HEK293T (cell line): ENCODE results near the gene OR10T2.

Experiments used
- CTCF ChIA-PET: fragments of 350-600 bp; formaldehyde crosslinking; extraction: SDS; loops from one replicate; lab custom pipeline; 2021; ENCODE audit warnings: antibody characterized with exemption, inconsistent platforms; lab: Yijun Ruan, JAX
- POLR2A ChIA-PET: fragments of 350-600 bp; formaldehyde crosslinking; extraction: SDS; loops from one replicate; lab custom pipeline; 2020; ENCODE audit warnings: antibody characterized with exemption, inconsistent platforms; lab: Yijun Ruan, JAX
- DNase-seq: peaks from one replicate; pipeline ENCODE4 v3.0.0; 2012; ENCODE audit warnings: mixed read lengths; ENCODE audit errors: extremely low spot score
- ARNT ChIP-seq: fragments of 450-650 bp; IDR thresholded peaks from 2 replicates; pipeline ENCODE4 v1.6.1; 2017; ENCODE audit warnings: mild to moderate bottlenecking
- BHLHE40 ChIP-seq: fragments of 450-650 bp; IDR thresholded peaks from 2 replicates; pipeline ENCODE4 v1.6.1; 2016; ENCODE audit warnings: mild to moderate bottlenecking, moderate library complexity, borderline replicate concordance
- CTBP1 ChIP-seq: fragments of 450-650 bp; IDR thresholded peaks from 2 replicates; pipeline ENCODE4 v1.6.1; 2016; ENCODE audit warnings: borderline replicate concordance
- ELF4 ChIP-seq: fragments of 450-650 bp; IDR thresholded peaks from 2 replicates; pipeline ENCODE4 v1.6.1; 2017; ENCODE audit warnings: antibody characterized with exemption
- FOXA1 ChIP-seq: fragments of 450-650 bp; IDR thresholded peaks from 2 replicates; pipeline ENCODE4 v1.6.1; 2016; ENCODE audit warnings: mild to moderate bottlenecking
- FOXK2 ChIP-seq: fragments of 450-650 bp; IDR thresholded peaks from 2 replicates; pipeline ENCODE4 v1.6.1; 2016; ENCODE audit warnings: mild to moderate bottlenecking
- FOXM1 ChIP-seq: fragments of 450-650 bp; IDR thresholded peaks from 2 replicates; pipeline ENCODE4 v1.6.1; 2017; ENCODE audit warnings: mild to moderate bottlenecking, borderline replicate concordance
- HDGF ChIP-seq: fragments of 450-650 bp; IDR thresholded peaks from 2 replicates; pipeline ENCODE4 v1.6.1; 2017; ENCODE audit warnings: antibody characterized with exemption, borderline replicate concordance
- L3MBTL2 ChIP-seq: fragments of 450-650 bp; conservative IDR thresholded peaks from 2 replicates; pipeline ENCODE4 v1.6.1; 2016; ENCODE audit warnings: mild to moderate bottlenecking
- LEF1 ChIP-seq: fragments of 450-650 bp; IDR thresholded peaks from 2 replicates; pipeline ENCODE4 v1.6.1; 2017; ENCODE audit warnings: mild to moderate bottlenecking, borderline replicate concordance
- NFRKB ChIP-seq: fragments of 450-650 bp; IDR thresholded peaks from 2 replicates; pipeline ENCODE4 v1.6.1; 2016; ENCODE audit warnings: mild to moderate bottlenecking, moderate library complexity
- SP1 ChIP-seq: fragments of 450-650 bp; IDR thresholded peaks from 2 replicates; pipeline ENCODE4 v1.6.1; 2017
- SUZ12 ChIP-seq: fragments of 450-650 bp; IDR thresholded peaks from 2 replicates; pipeline ENCODE4 v1.6.1; 2016; ENCODE audit warnings: mild to moderate bottlenecking
- TARDBP ChIP-seq: fragments of 450-650 bp; IDR thresholded peaks from 2 replicates; pipeline ENCODE4 v1.6.1; 2016
- ZNF384 ChIP-seq: fragments of 450-650 bp; IDR thresholded peaks from 2 replicates; pipeline ENCODE4 v1.6.1; 2016
- TF ChIP-seq, protein P1 (sequence below): fragments of 450-650 bp; IDR thresholded peaks from 2 replicates; pipeline ENCODE4 v1.6.1; 2016

The OR10T2 gene

GRCh38 chr1:158422212-158422611, 22.9 kb upstream of the OR10T2 start:
- ChIA-PET POLR2A (no interaction called here), CTCF (no interaction called here)
- TF ChIP-seq L3MBTL2: no peak
- no peak for TF ChIP-seq TARDBP
- no peak for TF ChIP-seq HDGF
- TF ChIP-seq FOXK2: no peak
- TF ChIP-seq SUZ12: no peak
- no peak for DNase-seq

DNA sequence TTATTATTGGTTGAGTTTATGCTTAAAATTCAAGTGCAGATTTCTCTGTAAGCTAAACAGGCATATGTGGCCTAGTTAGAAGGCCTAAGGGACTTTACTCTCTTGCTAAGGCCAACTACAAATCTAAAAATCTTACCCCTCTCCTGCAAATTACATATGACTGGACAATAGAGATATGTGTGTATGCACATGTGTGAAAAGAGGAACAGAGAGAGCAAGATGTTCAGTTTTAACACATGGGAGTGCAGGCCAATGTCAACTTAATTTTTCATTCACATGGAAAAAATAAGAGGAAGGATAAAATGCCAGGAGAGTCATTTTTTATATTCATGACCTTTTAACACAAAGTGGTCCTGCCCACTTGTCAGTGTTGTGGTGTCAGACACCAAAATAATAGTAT, 18.3 kb upstream of the OR10T2 start:
- POLR2A ChIA-PET: no interaction called here
- no peak for DNase-seq
- CTCF ChIA-PET: no interaction called here
- TF ChIP-seq L3MBTL2 (no peak), FOXM1 (no peak), BHLHE40 (no peak), TARDBP (no peak), ELF4 (no peak), FOXK2 (no peak), FOXA1 (no peak), HDGF (no peak), SUZ12 (no peak), CTBP1 (no peak), LEF1 (no peak), SP1 (no peak)
- TF ChIP-seq, protein P1, sequence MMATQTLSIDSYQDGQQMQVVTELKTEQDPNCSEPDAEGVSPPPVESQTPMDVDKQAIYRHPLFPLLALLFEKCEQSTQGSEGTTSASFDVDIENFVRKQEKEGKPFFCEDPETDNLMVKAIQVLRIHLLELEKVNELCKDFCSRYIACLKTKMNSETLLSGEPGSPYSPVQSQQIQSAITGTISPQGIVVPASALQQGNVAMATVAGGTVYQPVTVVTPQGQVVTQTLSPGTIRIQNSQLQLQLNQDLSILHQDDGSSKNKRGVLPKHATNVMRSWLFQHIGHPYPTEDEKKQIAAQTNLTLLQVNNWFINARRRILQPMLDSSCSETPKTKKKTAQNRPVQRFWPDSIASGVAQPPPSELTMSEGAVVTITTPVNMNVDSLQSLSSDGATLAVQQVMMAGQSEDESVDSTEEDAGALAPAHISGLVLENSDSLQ: no peak

DNA sequence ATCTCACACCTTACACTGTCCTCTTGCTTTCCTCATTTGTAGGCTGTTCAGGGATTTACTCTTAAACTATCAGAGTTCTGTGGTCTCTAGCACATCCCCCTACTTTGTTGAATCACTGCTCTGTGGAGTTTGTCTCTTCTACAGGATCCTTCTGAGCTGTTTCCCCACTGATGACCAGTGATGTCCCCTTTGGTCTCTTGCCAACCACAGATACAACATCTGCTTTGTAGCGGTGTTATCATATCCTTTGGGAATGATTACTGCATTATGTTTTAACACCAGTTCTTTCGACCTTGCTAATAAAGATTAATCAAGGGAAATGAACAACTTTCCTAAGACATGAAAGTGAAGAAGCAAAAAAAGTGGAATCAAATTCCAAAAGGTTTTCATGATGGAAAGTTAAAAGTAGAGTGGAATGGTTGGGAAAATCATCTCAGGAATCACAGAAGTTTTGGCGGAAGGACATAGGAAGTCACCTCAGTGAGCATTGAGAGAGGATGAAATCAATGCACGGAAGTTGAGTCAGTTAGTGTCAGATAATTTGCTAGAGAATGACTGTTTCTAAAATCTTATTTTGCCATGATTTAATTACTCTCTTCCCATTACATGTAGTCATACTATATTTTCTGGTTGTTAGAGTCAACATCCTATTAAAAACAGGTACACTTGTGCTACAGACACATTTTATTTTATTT, 15.5 kb upstream of the OR10T2 start:
- ChIA-PET CTCF (interaction anchor here (0.6 kb wide), 1 partner anchor 24 kb away, joined by 3 read pairs; no protein-coding TSS in a partner anchor), POLR2A (no interaction called here)
- DNase-seq: no peak
- TF ChIP-seq SP1 (no peak), HDGF (no peak), FOXM1 (no peak), ARNT (no peak), TARDBP (no peak), ELF4 (no peak), LEF1 (no peak), NFRKB (no peak), CTBP1 (no peak), L3MBTL2 (no peak), SUZ12 (no peak), BHLHE40 (no peak), ZNF384 (no peak), FOXA1 (no peak), FOXK2 (no peak)
- TF ChIP-seq, protein P1: no peak

DNA sequence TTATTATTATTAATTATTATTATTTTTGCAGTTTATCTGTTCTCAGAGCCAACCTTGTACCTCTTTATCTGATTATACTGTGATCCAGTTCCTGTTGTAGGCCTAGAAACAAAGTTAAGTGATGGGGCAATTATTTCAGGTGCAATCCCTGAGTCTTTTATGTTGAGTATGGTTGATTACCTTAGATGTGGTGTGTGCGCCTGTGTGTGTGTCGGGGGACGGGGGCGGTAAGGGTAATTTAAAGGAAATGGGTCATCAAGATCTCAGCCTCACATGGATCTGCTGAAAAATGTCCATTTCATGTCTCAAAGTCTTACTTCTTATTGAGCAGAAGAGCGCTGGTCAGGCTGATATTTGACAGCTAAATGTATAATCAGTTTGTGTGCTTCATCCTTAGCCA, 7.8 kb upstream of the OR10T2 start:
- TF ChIP-seq SP1 (no peak), LEF1 (no peak), BHLHE40 (no peak), FOXK2 (no peak), ELF4 (no peak), FOXM1 (no peak), L3MBTL2 (no peak), TARDBP (no peak), HDGF (no peak), SUZ12 (no peak), CTBP1 (no peak), FOXA1 (no peak), ZNF384 (no peak), ARNT (no peak), NFRKB (no peak)
- TF ChIP-seq, protein P1: no peak
- no peak for DNase-seq
- CTCF ChIA-PET: no interaction called here
- POLR2A ChIA-PET: no interaction called here

DNA sequence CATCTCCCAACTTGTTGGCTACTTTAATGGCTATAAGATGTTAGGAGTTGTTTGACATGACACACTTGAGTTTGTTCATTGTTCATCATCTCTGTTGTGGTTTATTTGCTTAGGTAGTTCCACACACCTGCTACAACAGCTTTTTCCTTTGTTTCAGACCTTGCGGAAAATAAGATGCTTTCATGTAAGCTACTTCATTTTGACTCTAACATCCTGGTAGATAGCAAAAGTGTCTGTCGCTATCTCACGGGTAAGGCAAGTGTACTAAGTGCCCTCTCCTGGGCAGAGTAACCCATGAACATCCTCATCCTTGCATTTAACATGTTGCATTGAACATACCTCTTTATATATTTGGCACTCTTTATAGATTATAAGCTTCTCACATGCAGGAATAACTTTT, 1.6 kb upstream of the OR10T2 start:
- POLR2A ChIA-PET: no interaction called here
- CTCF ChIA-PET: no interaction called here
- no peak for DNase-seq
- TF ChIP-seq TARDBP (no peak), CTBP1 (no peak), LEF1 (no peak), SP1 (no peak), FOXA1 (no peak), ARNT (no peak), FOXM1 (no peak), ELF4 (no peak), NFRKB (no peak), SUZ12 (no peak), BHLHE40 (no peak), HDGF (no peak), L3MBTL2 (no peak), FOXK2 (no peak), ZNF384 (no peak)
- TF ChIP-seq, protein P1: no peak
